Coronary artery (tissue), 2 donors: Measurements from ENCODE around the gene CCDC171.
"Not testable (repeated sequence)": the region's sequence is repeated elsewhere in the genome, so short reads cannot be mapped to it uniquely, and the experiment has no call there.

Experiments
- DNase-seq: peaks from one replicate; pipeline ENCODE4 v3.0.0-alpha.2; 2017; ENCODE audit warnings: low spot score
- H3K27ac ChIP-seq, 2 donors: fragments of 200-600 bp; sonication (generic); one replicate each; pipeline ENCODE4 v1.5.1; 2016 to 2019
- H3K4me3 ChIP-seq: fragments of 200-600 bp; sonication (generic); 2 replicates; pipeline ENCODE4 v1.5.1; 2016; ENCODE audit warnings: mild to moderate bottlenecking, moderate library complexity
- TF ChIP-seq, protein P1 (sequence below): fragments of 200-600 bp; sonication (generic); IDR thresholded peaks from one replicate; pipeline ENCODE4 v1.5.1; 2019; ENCODE audit warnings: antibody characterized with exemption

CCDC171 gene

DNA sequence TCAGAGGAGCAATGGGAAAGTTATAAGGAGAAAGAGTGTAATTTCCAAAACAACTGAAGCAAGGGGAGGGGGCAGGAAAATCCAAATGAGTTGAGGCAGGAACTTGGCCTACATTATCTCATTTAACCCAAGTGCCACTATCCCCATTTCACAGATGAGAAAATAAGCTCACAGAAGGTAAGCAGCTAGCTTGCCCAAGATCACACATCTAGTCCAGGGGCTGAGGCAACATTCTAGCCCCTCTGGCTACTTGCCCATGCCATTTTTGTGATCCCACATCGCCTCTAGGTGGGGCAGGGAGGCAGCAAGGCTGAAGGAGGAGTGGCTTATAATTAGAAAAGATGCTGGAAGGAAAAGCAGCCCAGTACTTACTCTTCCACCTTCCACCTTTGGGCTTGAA is 39.5 kb upstream of the CCDC171 start:
- TF ChIP-seq, protein P1, sequence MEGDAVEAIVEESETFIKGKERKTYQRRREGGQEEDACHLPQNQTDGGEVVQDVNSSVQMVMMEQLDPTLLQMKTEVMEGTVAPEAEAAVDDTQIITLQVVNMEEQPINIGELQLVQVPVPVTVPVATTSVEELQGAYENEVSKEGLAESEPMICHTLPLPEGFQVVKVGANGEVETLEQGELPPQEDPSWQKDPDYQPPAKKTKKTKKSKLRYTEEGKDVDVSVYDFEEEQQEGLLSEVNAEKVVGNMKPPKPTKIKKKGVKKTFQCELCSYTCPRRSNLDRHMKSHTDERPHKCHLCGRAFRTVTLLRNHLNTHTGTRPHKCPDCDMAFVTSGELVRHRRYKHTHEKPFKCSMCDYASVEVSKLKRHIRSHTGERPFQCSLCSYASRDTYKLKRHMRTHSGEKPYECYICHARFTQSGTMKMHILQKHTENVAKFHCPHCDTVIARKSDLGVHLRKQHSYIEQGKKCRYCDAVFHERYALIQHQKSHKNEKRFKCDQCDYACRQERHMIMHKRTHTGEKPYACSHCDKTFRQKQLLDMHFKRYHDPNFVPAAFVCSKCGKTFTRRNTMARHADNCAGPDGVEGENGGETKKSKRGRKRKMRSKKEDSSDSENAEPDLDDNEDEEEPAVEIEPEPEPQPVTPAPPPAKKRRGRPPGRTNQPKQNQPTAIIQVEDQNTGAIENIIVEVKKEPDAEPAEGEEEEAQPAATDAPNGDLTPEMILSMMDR = no peak
- Histone ChIP-seq H3K27ac (no peak overlapping the region), H3K4me3 (no peak overlapping the region)
- no peak for DNase-seq

DNA sequence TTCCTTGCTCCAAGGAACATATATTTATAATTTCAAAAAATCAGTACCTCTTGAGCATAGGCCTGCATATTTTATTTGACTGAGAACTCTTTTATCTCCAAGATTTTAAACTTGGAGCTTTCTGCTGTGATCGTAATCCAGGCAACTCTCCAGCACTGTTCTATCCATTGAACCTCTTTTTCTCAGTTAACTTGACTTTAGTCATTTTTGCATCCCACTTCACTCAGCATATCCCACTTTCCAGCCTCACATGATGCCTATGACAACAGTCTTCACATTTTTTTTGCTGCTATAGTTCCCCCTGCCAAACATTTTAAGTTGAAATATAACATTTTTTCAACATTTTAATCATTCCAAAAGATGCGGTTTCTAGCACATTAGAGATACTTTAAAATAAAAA is 33.0 kb upstream of the CCDC171 start:
- no peak overlapping the region for H3K4me3 ChIP-seq
- DNase-seq = no peak
- TF ChIP-seq, protein P1 = no peak

DNA sequence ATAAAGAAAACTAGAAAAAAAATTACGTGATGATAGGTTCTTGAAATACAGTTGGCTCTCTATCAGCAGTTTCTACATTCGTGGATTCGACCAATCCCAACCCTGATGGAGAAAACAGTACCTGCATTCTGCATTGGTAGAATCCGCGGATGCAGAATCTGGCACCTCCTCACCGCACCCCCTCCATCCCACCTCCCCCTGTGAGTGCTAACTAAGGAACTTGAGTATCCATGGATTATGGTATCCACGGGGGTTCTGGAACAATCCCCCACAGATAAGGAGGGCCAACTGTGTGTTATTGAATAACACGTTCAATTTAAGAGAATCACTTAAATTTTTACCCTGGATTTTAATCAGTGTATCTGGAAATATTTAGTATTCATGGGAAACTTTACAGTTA is 31.6 kb upstream of the CCDC171 start:
- Histone ChIP-seq H3K4me3 (no peak overlapping the region), H3K27ac (no peak overlapping the region)
- TF ChIP-seq, protein P1 = no peak
- DNase-seq = no peak

More for the DNA sequence above, 33.0 kb upstream of the CCDC171 start:
- H3K27ac ChIP-seq = no peak overlapping the region

DNA sequence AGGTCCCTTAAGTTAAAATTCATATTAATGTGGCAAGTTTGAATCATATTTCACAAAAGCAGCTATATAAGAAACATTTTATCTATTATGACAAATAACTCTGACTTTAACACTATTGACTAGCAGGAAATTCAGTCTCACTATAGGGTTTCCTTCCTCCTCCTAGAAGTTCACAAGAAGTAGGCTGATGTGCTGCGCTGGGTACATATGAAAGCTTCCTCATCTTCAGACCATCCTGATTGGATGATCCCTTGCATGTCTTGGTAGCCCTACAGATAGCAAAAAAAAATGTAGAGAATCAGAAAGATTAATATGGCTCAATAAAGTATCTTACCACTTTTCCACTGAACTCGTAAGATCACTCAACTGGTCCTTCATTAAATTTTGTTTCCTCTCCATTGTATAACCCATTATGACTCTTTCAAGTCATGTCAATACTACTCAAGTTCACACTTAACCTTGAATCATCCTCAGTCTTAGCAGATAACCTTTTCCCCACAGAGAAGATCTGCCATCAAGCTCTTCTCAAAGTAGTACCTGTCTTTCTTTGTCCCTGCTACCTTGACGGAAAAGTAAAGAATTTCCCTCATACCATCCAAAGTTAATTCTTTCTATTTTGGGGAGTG is 30.6 kb upstream of the CCDC171 start:
- TF ChIP-seq, protein P1 = no peak
- no peak overlapping the region for H3K4me3 ChIP-seq
- no peak overlapping the region for H3K27ac ChIP-seq
- DNase-seq = no peak

DNA sequence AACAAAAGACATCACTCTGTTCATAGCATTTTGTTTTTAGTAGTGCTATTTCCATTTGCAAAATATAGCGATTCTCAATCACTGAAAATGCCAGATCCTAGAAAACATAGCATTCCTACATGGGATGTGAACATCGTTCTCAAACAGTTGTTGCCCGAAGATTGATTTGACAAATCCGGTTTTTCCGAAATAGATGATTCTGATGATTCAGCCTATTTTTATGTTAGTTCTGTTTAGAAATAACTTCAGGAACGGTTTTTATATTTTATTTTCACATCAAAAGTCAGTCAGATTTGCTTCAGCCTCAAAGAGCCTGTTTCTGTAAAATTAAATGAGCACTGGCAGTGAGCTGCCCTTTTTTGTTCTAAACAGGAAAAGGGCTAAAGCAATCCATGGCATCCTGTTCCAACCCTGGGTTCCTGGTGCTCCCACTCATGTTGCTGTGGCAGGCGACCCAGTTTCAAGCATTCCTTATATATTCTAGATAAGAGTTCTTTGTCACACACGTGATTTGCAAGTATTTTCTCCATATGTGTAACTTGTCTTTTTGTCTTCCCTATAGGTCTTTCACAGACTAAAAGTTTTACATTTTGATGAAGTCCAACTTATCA is 27.9 kb upstream of the CCDC171 start:
- DNase-seq = no peak
- no peak overlapping the region for H3K27ac ChIP-seq
- H3K4me3 ChIP-seq = no peak overlapping the region
- TF ChIP-seq, protein P1 = no peak

DNA sequence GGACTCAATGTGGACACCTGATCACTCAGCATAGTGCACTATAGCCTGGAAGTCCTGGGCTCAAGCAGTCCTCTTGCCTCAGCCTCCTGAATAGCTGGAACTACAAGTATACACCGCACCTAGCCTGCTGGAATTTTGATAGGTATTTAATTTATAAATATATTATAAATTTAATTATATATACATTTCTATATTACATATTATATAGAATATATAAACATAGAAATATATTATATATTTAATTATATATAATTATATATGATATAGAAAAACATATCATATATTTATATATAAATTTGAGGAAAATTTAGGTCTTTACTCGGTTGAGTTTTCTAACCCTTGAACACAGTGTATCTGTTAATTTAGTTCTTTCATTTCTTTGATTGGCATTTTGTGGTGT is 26.9 kb upstream of the CCDC171 start:
- TF ChIP-seq, protein P1 = no peak
- Histone ChIP-seq H3K4me3 (no peak overlapping the region), H3K27ac (no peak overlapping the region)
- DNase-seq = no peak

- not testable (repeated sequence) for H3K27ac ChIP-seq, H3K4me3 ChIP-seq, DNase-seq
These were observed 25.8 kb upstream of the CCDC171 start for GRCh38 chr9:15527035-15527434.
